HCT116 (cell line): ENCODE data around the gene ACOT7. TPM values are rescaled to one million over a fixed set of nuclear protein-coding genes. Genes with fewer than 3 reads are reported as not detected.

ENCODE experiments used
- CBX3 ChIP-seq: IDR thresholded peaks from 2 replicates; pipeline ENCODE4 v1.6.1; 2012; ENCODE audit warnings: low read depth
- EZH2 ChIP-seq: fragments of 200-600 bp; sonication (generic); IDR thresholded peaks from 2 replicates; pipeline ENCODE4 v1.6.1; 2017; ENCODE audit warnings: antibody characterized with exemption, mixed run types
- SIN3A ChIP-seq: IDR thresholded peaks from 2 replicates; pipeline ENCODE4 v1.6.1; 2012; ENCODE audit warnings: low read depth
- SP1 ChIP-seq: IDR thresholded peaks from 2 replicates; pipeline ENCODE4 v1.6.1; 2012; ENCODE audit warnings: low read depth
- ZNF274 ChIP-seq: fragments of 200-500 bp; sonication (Bioruptor generic); IDR thresholded peaks from 2 replicates; pipeline ENCODE4 v1.6.1; 2014; ENCODE audit warnings: mild to moderate bottlenecking, low read depth, low read length, inconsistent platforms
- total RNA-seq: library from RNA; stranded (reverse); gene quantifications from one replicate; pipeline ENCODE4 v1.2.1, GENCODE V29; 2021; ENCODE audit not compliant: unreplicated experiment
- TF ChIP-seq, protein P1 (sequence below): IDR thresholded peaks from 2 replicates; pipeline ENCODE4 v1.6.1; 2012
- TF ChIP-seq, protein P2 (sequence below): IDR thresholded peaks from 2 replicates; pipeline ENCODE4 v1.6.1; 2012; ENCODE audit warnings: low read depth

Gene ACOT7
- total RNA-seq, 1 experiment from 2014 or later, result 162 TPM

DNA sequence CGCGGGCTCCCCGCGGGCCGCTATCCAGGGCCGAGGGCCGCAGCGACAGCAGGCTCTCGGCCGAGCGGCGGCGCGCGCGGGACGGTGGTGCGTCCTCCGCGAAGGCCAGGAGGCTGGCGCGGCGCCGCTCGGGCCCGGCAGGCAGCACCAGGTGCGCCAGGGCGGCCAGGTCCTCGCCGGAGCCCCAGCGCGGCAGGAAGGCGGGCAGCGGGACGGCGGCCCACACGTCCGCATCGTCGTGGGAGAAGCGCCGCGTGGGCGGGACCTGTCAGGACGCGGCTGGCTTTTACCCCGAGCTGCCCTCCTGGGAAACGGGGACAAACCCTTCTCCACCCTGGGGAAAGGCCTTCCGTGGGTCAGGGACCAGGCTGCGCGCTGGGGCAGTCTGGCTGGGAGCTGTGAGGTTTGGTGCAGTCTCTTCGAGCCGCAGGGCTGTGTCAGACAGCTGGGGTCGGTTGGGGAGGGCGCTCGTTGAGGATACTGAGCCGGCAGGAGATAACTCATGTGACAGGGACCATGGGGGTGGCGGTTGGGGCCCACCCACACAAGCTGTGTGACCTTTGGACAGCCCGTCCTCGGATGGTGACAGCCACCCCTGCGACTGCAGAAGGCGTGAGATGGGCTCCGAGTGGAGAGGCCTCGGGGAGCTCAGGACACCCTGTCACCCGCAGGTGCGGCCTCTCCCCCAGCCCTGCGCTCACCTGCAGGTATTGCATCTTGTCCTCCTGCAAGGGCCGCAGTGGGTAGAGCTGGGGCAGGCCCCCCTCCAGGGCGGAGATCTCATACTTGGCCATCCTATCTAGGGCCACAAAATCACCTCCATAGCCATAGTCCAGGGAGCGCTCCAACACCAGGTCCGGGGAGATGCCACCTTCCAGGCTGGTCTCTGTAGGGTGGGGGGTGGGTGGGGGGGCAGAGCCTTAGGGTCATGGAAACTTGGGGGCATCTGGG lies 143.6 kb downstream of the ACOT7 start (continued):
- TF ChIP-seq, protein P1, sequence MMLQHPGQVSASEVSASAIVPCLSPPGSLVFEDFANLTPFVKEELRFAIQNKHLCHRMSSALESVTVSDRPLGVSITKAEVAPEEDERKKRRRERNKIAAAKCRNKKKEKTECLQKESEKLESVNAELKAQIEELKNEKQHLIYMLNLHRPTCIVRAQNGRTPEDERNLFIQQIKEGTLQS, result no peak
- TF ChIP-seq EZH2 (no peak), CBX3 (no peak), SIN3A (no peak), SP1 (no peak), ZNF274 (no peak)
- TF ChIP-seq, protein P2, sequence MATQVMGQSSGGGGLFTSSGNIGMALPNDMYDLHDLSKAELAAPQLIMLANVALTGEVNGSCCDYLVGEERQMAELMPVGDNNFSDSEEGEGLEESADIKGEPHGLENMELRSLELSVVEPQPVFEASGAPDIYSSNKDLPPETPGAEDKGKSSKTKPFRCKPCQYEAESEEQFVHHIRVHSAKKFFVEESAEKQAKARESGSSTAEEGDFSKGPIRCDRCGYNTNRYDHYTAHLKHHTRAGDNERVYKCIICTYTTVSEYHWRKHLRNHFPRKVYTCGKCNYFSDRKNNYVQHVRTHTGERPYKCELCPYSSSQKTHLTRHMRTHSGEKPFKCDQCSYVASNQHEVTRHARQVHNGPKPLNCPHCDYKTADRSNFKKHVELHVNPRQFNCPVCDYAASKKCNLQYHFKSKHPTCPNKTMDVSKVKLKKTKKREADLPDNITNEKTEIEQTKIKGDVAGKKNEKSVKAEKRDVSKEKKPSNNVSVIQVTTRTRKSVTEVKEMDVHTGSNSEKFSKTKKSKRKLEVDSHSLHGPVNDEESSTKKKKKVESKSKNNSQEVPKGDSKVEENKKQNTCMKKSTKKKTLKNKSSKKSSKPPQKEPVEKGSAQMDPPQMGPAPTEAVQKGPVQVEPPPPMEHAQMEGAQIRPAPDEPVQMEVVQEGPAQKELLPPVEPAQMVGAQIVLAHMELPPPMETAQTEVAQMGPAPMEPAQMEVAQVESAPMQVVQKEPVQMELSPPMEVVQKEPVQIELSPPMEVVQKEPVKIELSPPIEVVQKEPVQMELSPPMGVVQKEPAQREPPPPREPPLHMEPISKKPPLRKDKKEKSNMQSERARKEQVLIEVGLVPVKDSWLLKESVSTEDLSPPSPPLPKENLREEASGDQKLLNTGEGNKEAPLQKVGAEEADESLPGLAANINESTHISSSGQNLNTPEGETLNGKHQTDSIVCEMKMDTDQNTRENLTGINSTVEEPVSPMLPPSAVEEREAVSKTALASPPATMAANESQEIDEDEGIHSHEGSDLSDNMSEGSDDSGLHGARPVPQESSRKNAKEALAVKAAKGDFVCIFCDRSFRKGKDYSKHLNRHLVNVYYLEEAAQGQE, result no peak
